Activated naive CD8-positive, alpha-beta T cell treated with anti-CD3 and anti-CD28 coated beads, Interleukin-2, amount 50 U/mL, for 24 hours (primary cell): ENCODE results near the gene RNU6-1.

Experiments used
- ATAC-seq: fragments of 150-1000 bp; cut with Tn5 transposase; one replicate; pipeline ENCODE4 v1.10.0; 2021
- DNase-seq: peaks from one replicate; pipeline ENCODE4 v3.0.0; 2021
- H3K27ac Mint-ChIP-seq: one replicate; pipeline ENCODE4 v1.8.0; 2021; ENCODE audit warnings: mild to moderate bottlenecking, mixed read lengths
- H3K27me3 Mint-ChIP-seq: one replicate; pipeline ENCODE4 v1.8.0; 2021; ENCODE audit warnings: mixed read lengths
- H3K36me3 Mint-ChIP-seq: one replicate; pipeline ENCODE4 v1.8.0; 2021; ENCODE audit warnings: low read depth, mixed read lengths
- H3K4me1 Mint-ChIP-seq: one replicate; pipeline ENCODE4 v1.8.0; 2021; ENCODE audit warnings: mixed read lengths
- H3K4me3 Mint-ChIP-seq: one replicate; pipeline ENCODE4 v1.8.0; 2021; ENCODE audit warnings: mild to moderate bottlenecking, moderate library complexity, mixed read lengths
- H3K9me3 Mint-ChIP-seq: one replicate; pipeline ENCODE4 v1.8.0; 2021; ENCODE audit warnings: mixed read lengths

Gene RNU6-1

DNA sequence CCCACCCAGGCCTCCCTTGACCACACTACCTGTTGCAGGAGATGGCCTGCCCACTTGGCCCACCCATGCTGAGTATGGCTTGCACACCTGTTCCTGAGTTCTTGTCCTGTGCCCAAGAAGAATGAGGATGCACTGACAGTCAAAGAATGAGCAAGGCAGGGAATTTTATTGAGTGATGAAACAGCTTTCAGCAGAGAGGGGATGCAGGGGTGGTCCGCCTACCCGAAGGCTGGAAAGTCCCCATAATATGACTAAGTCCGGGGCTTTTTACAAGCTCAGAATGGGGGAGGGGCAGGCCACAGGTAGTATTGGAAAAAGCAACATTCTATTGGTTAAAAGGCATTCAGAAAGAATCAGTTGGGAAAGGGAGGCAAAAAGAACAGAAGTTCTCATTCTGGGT is 29.9 kb upstream of the RNU6-1 start:
- H3K27ac Mint-ChIP-seq: no peak overlapping the region
- peaks cover 5% of the 10 kb centered on the region for H3K4me1 Mint-ChIP-seq
- H3K27me3 Mint-ChIP-seq: peaks cover 17% of the 10 kb centered on the region
- peaks cover 20% of the 10 kb centered on the region for H3K9me3 Mint-ChIP-seq
- no peak for DNase-seq
- no peak for ATAC-seq
- H3K36me3 Mint-ChIP-seq: no peaks in the 10 kb centered on the region
- no peak overlapping the region for H3K4me3 Mint-ChIP-seq

- Mint-ChIP-seq H3K4me1 (peaks cover 10% of the 10 kb centered on the region), H3K36me3 (no peaks in the 10 kb centered on the region), H3K27me3 (peaks cover 13% of the 10 kb centered on the region), H3K9me3 (no peaks in the 10 kb centered on the region), H3K27ac (no peak overlapping the region), H3K4me3 (no peak overlapping the region)
- ATAC-seq (no peak), DNase-seq (no peak)
Measured at GRCh38 chr15:67865766-67866165, 25.9 kb upstream of the RNU6-1 start.

GRCh38 chr15:67865331-67865730 is 25.5 kb upstream of the RNU6-1 start:
- Mint-ChIP-seq H3K4me1 (peaks cover 10% of the 10 kb centered on the region), H3K4me3 (no peak overlapping the region), H3K9me3 (no peaks in the 10 kb centered on the region), H3K36me3 (no peaks in the 10 kb centered on the region), H3K27me3 (peaks cover 12% of the 10 kb centered on the region), H3K27ac (no peak overlapping the region)
- ATAC-seq (no peak), DNase-seq (no peak)

- Mint-ChIP-seq H3K36me3 (no peaks in the 10 kb centered on the region), H3K4me1 (peaks cover 4% of the 10 kb centered on the region), H3K4me3 (peak overlapping the region; percentile 54), H3K27ac (peak overlapping the region; percentile 43), H3K27me3 (peaks cover 12% of the 10 kb centered on the region), H3K9me3 (no peaks in the 10 kb centered on the region)
- ATAC-seq (peak; percentile 99), DNase-seq (peak; percentile 78)
Measured at GRCh38 chr15:67863442-67863987, 23.7 kb upstream of the RNU6-1 start.

DNA sequence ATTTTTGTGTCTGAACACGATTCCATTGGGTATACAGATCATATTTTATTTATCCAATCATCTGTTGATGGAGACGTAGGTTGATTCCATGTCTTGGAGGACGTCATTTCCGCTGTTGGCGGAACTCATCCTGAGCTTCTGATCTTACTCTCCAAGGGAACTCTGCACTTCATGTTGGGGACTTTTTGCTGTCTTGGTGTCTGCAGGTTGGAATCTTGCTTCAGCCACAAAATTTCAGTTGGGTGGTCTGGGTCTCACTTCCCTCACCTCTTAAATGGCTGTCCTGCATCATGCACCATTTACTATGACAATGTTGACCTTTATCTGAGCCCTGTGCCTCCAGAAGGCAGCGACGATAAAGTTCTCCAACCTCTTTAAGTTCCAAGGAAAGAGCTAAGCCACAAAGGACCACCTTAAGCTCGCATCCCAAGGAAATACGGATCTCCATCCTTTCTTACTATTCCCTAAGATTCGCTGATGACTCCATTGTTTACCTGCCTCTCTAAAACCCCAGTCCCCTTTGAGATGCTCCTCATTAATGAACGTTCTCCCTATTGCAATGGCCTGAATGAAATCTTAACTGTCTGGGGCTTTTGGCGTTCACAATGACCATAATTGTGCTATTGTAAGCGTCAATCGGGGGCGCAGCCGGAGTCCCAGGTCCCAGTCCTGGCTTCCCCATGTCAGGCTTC is 23.1 kb upstream of the RNU6-1 start:
- Mint-ChIP-seq H3K27ac (peak overlapping the region; percentile 43), H3K4me1 (peaks cover 4% of the 10 kb centered on the region), H3K27me3 (peaks cover 12% of the 10 kb centered on the region), H3K36me3 (no peaks in the 10 kb centered on the region), H3K9me3 (no peaks in the 10 kb centered on the region), H3K4me3 (peak overlapping the region; percentile 54)
- no peak for ATAC-seq
- no peak for DNase-seq

DNA sequence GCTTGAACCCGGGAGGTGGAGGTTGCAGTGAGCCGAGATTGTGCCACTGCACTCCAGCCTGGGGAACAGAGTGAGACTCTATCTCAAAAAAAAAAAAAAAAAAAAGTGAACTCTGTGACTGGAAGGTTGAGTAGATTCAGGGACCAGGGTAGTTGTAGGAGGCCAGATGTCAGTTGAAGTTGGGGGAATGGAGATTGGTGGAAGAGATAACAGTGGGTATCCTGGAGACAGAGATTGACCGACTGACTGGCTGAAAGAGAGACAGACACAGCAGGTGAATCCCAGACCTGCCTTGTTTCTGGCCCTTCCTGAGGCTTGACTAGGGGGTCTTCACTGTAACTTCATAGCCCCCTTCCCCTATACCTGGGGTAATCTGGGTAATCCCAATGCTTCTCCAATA is 22.1 kb upstream of the RNU6-1 start:
- Mint-ChIP-seq H3K27ac (no peak overlapping the region), H3K4me3 (no peak overlapping the region), H3K4me1 (peaks cover 4% of the 10 kb centered on the region), H3K9me3 (no peaks in the 10 kb centered on the region), H3K36me3 (no peaks in the 10 kb centered on the region), H3K27me3 (peaks cover 12% of the 10 kb centered on the region)
- ATAC-seq: no peak
- DNase-seq: no peak

GRCh38 chr15:67859331-67859946 is 19.6 kb upstream of the RNU6-1 start:
- Mint-ChIP-seq H3K4me1 (peaks cover 14% of the 10 kb centered on the region), H3K27ac (no peak overlapping the region), H3K9me3 (no peaks in the 10 kb centered on the region), H3K4me3 (no peak overlapping the region), H3K36me3 (no peaks in the 10 kb centered on the region), H3K27me3 (peaks cover 10% of the 10 kb centered on the region)
- ATAC-seq (no peak), DNase-seq (no peak)

DNA sequence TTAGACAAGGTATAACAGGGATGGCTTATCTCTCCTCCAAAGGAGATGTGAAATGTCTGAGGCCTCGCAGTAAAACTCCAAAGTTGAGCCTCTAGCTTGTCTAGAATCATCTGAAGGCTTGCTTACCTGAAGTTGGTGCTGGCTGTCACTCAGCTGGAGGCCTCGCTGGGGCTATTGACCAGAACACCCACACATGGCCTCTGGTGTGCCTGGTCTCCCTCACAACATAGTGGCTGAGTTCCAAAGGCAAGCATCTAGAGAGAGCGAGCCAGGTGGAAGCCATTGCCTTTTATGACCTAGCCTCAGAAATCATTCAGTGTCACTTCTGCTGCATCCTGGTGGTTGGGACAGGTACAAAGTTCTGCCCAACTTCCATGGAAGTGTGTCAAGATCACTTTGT is 17.4 kb upstream of the RNU6-1 start:
- H3K27me3 Mint-ChIP-seq: peaks cover 4% of the 10 kb centered on the region
- no peaks in the 10 kb centered on the region for H3K9me3 Mint-ChIP-seq
- no peak overlapping the region for H3K4me3 Mint-ChIP-seq
- no peak overlapping the region for H3K27ac Mint-ChIP-seq
- H3K36me3 Mint-ChIP-seq: no peaks in the 10 kb centered on the region
- peaks cover 12% of the 10 kb centered on the region for H3K4me1 Mint-ChIP-seq
- DNase-seq (no peak), ATAC-seq (no peak)

- H3K36me3 Mint-ChIP-seq: no peaks in the 10 kb centered on the region
- ATAC-seq: peak; percentile 87
- peaks cover 3% of the 10 kb centered on the region for H3K27me3 Mint-ChIP-seq
- H3K27ac Mint-ChIP-seq: peak overlapping the region; percentile 45
- H3K4me3 Mint-ChIP-seq: no peak overlapping the region
- DNase-seq: no peak
- H3K4me1 Mint-ChIP-seq: peaks cover 22% of the 10 kb centered on the region
- no peaks in the 10 kb centered on the region for H3K9me3 Mint-ChIP-seq
Measured at GRCh38 chr15:67855842-67856241, 16.0 kb upstream of the RNU6-1 start.

DNA sequence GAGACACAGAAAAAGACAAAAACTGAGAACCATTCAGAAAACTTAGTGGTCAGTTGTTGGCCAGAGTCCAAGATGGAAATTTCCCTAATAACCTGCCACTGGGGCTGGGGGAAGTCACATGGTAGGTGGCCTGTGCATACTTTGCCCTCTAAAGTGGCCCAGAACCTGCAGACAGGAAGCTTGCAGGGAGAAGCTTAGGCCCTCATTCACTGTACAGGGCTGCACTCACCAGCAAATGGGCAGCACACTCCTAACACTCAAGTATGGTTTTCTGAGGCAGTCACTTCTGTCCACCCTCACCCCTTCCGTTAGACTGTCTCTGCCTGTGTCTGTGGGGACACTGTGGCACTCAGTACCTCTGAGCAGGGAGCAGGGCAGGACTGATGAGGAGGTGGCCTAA is 14.5 kb upstream of the RNU6-1 start:
- no peak for ATAC-seq
- no peak overlapping the region for H3K27ac Mint-ChIP-seq
- H3K27me3 Mint-ChIP-seq: peaks cover 3% of the 10 kb centered on the region
- H3K4me1 Mint-ChIP-seq: peaks cover 23% of the 10 kb centered on the region
- H3K4me3 Mint-ChIP-seq: no peak overlapping the region
- no peak for DNase-seq
- H3K9me3 Mint-ChIP-seq: no peaks in the 10 kb centered on the region
- no peaks in the 10 kb centered on the region for H3K36me3 Mint-ChIP-seq

- DNase-seq (no peak), ATAC-seq (no peak)
- Mint-ChIP-seq H3K4me3 (no peak overlapping the region), H3K36me3 (no peaks in the 10 kb centered on the region), H3K4me1 (peaks cover 23% of the 10 kb centered on the region), H3K27me3 (peaks cover 3% of the 10 kb centered on the region), H3K9me3 (no peaks in the 10 kb centered on the region), H3K27ac (no peak overlapping the region)
Measured at GRCh38 chr15:67853454-67853853, 13.6 kb upstream of the RNU6-1 start.

DNA sequence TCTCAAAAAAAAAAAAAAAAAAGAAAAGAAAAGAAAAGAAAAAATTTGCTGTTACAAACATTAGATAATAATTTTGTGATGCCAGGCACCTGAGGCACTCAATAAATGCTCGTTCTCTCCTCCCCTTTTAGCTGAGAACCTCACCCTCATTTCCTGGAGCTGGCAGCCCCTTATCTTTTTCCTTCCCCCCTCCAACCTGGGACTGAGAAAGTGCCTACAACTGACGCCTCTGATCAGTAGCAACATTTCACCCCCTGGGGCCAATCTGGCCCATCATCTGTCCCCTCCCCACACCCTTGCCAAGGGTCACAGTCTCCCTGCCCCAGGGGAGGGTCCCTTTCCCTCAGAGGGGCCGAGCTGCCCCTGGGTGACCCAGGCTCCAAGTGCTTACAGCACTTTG is 12.6 kb upstream of the RNU6-1 start:
- no peaks in the 10 kb centered on the region for H3K36me3 Mint-ChIP-seq
- no peak overlapping the region for H3K4me3 Mint-ChIP-seq
- H3K27ac Mint-ChIP-seq: no peak overlapping the region
- peaks cover 3% of the 10 kb centered on the region for H3K27me3 Mint-ChIP-seq
- ATAC-seq (no peak), DNase-seq (no peak)
- no peaks in the 10 kb centered on the region for H3K9me3 Mint-ChIP-seq
- peaks cover 23% of the 10 kb centered on the region for H3K4me1 Mint-ChIP-seq

- Mint-ChIP-seq H3K4me3 (no peak overlapping the region), H3K9me3 (no peaks in the 10 kb centered on the region), H3K36me3 (no peaks in the 10 kb centered on the region), H3K27me3 (peaks cover 3% of the 10 kb centered on the region), H3K4me1 (peaks cover 20% of the 10 kb centered on the region), H3K27ac (peak overlapping the region; percentile 36)
- ATAC-seq (peak; percentile 40), DNase-seq (no peak)
Measured at GRCh38 chr15:67850994-67851571, 11.2 kb upstream of the RNU6-1 start.

DNA sequence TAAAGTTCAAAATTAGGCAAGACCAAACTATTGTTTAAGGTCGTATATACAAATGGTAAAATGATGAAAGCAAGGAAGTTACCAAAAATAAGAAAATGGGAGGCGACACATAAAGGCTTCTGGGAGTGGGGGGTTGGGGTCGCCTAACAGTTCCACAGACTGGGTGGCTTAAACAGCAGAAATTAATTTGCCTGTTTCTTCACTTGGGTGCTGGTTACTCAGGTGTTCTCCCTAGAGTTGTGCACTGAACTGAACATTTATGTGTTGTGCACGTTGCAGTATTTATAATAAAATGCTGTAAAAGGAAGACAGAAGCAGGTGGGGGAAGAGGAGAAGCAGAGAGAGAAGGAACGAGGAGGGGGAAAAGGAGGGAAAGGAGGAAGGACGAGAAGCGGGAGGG is 10.5 kb upstream of the RNU6-1 start:
- Mint-ChIP-seq H3K36me3 (no peaks in the 10 kb centered on the region), H3K4me3 (no peak overlapping the region), H3K27ac (no peak overlapping the region), H3K4me1 (peaks cover 13% of the 10 kb centered on the region), H3K9me3 (no peaks in the 10 kb centered on the region), H3K27me3 (peaks cover 3% of the 10 kb centered on the region)
- DNase-seq (no peak), ATAC-seq (no peak)

DNA sequence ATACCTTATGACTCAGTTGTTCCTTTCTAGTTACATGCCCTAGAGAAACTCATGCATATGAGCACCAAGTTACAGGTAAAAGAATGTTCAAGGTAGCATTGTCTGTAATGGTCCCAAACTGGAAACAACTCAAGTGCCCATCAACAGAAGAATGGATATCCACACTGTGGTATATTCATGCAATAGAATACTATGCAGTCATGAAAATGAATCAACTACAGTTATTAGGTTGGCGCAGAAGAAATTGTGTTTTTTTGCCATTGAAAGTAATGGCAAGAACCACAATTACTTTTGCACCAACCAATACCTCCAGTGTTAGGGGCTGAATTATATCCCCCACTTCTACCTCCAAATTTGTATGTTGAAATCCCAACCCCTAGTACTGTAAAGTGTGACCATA is 9.7 kb upstream of the RNU6-1 start:
- no peaks in the 10 kb centered on the region for H3K36me3 Mint-ChIP-seq
- H3K9me3 Mint-ChIP-seq: no peaks in the 10 kb centered on the region
- H3K4me3 Mint-ChIP-seq: no peak overlapping the region
- H3K4me1 Mint-ChIP-seq: peaks cover 13% of the 10 kb centered on the region
- no peak for DNase-seq
- no peak for ATAC-seq
- H3K27me3 Mint-ChIP-seq: peaks cover 3% of the 10 kb centered on the region
- no peak overlapping the region for H3K27ac Mint-ChIP-seq
